Sigmoid colon (tissue), 4 donors: ENCODE measurements around the gene E2F6.

ENCODE experiments used
- CTCF ChIP-seq, 4 experiments: fragments of 450-650 bp in 3 of 4; fragments of 200-600 bp in 1 of 4; IDR thresholded peaks; one replicate each; pipeline ENCODE4 v1.5.1; 2016 to 2019; ENCODE audit warnings: antibody characterized with exemption in 4 of 4, mild to moderate bottlenecking in 3 of 4, moderate library complexity in 2 of 4
- EP300 ChIP-seq, 4 donors: sonication (generic); formaldehyde crosslinking; IDR thresholded peaks; one replicate each; pipeline ENCODE4 v1.6.1; 2017; ENCODE audit warnings: antibody characterized with exemption in 4 of 4
- POLR2A ChIP-seq, 2 donors: fragments of 450-650 bp; IDR thresholded peaks; one replicate each; pipeline ENCODE4 v1.6.1; 2016; ENCODE audit warnings: antibody characterized with exemption in 2 of 2, mild to moderate bottlenecking in 2 of 2, moderate library complexity in 2 of 2
- POLR2AphosphoS5 ChIP-seq, 4 donors: sonication (generic); formaldehyde crosslinking; IDR thresholded peaks; one replicate each; pipeline ENCODE4 v1.6.1; 2017; ENCODE audit warnings: antibody characterized with exemption in 4 of 4

- no peak for TF ChIP-seq CTCF (IDR thresholded peaks at IDR 0.05)
- TF ChIP-seq EP300 (IDR thresholded peaks at IDR 0.05), result no peak
- TF ChIP-seq POLR2A (IDR thresholded peaks at IDR 0.05), result no peak
- TF ChIP-seq POLR2AphosphoS5 (IDR thresholded peaks at IDR 0.05), result no peak
Measured at GRCh38 chr2:11515490-11515981, 49.6 kb upstream of the E2F6 start.
